Stimulated activated CD8-positive, alpha-beta memory T cell treated with anti-CD3 and anti-CD28 coated beads, Interleukin-12 subunit alpha, Interleukin-12 subunit beta, amount 100 ng/mL, for 24 hours (primary cell): ENCODE measurements around the gene MTFP1.
A peak's percentile ranks its signal among the peaks of the same experiment; 100 is the strongest.
"Not testable (repeated sequence)": the region's sequence is repeated elsewhere in the genome, so short reads cannot be mapped to it uniquely, and the experiment has no call there.

Experiments used
- DNase-seq: peaks from one replicate; pipeline ENCODE4 v3.0.0-alpha.2; 2020; ENCODE audit errors: extremely low read depth

Gene MTFP1

GRCh38 chr22:30402028-30402765 lies 23.4 kb upstream of the MTFP1 start:
- no peak for DNase-seq

GRCh38 chr22:30402766-30403104 lies 22.8 kb upstream of the MTFP1 start:
- not testable (repeated sequence) for DNase-seq

- DNase-seq, result no peak
Observed at GRCh38 chr22:30404307-30404706, 21.3 kb upstream of the MTFP1 start.

GRCh38 chr22:30405731-30406130 lies 19.8 kb upstream of the MTFP1 start:
- no peak for DNase-seq

- no peak for DNase-seq
Observed at GRCh38 chr22:30406400-30406799, 19.2 kb upstream of the MTFP1 start.

GRCh38 chr22:30408388-30409102 lies 17.0 kb upstream of the MTFP1 start:
- DNase-seq, result no peak

GRCh38 chr22:30411780-30412179 lies 13.8 kb upstream of the MTFP1 start:
- DNase-seq, result no peak

- DNase-seq, result no peak
Observed at GRCh38 chr22:30413001-30413400, 12.6 kb upstream of the MTFP1 start.

- no peak for DNase-seq
Observed at GRCh38 chr22:30413745-30414524, 11.6 kb upstream of the MTFP1 start.

- DNase-seq, result no peak
Observed at GRCh38 chr22:30414525-30415047, 11.0 kb upstream of the MTFP1 start.

- DNase-seq, result no peak
Observed at GRCh38 chr22:30416403-30416802, 9.2 kb upstream of the MTFP1 start.

GRCh38 chr22:30416837-30417236 lies 8.7 kb upstream of the MTFP1 start:
- no peak for DNase-seq

- DNase-seq, result no peak
Observed at GRCh38 chr22:30420347-30421125, 5.0 kb upstream of the MTFP1 start.

- DNase-seq, result no peak
Observed at GRCh38 chr22:30421695-30422480, 3.7 kb upstream of the MTFP1 start.

GRCh38 chr22:30422481-30423300 lies 2.9 kb upstream of the MTFP1 start:
- no peak for DNase-seq

- DNase-seq, result peak; percentile 27
Observed at GRCh38 chr22:30423301-30423958, 2.1 kb upstream of the MTFP1 start.

GRCh38 chr22:30423959-30424533 lies 1.5 kb upstream of the MTFP1 start:
- DNase-seq, result peak; percentile 94

GRCh38 chr22:30424534-30425326 lies 838 bp upstream of the MTFP1 start:
- no peak for DNase-seq
